ENCODE data around the gene VTI1A.

DNA sequence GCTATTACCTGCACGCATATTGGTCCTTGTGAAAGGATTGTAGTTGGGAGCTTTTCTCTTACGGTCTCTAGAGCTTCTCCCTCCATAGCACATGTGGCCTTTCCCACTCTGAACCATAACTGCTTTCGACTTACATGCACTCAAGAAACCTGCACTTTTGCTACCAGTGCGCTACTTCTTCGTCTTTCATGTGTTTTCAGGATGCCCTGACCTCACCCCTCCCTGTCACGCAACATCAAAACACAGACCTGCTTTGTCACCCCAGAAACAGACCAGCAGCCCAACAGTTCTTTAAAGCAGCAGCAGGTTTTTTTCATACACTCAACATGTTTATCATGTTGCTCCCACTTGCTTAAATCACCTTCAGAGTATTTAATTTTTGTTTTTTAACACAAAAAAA, 259.6 kb downstream of the VTI1A start:
- TF ChIP-seq POLR2A (IDR thresholded peaks at IDR 0.05): no peak
- TF ChIP-seq, protein P1, sequence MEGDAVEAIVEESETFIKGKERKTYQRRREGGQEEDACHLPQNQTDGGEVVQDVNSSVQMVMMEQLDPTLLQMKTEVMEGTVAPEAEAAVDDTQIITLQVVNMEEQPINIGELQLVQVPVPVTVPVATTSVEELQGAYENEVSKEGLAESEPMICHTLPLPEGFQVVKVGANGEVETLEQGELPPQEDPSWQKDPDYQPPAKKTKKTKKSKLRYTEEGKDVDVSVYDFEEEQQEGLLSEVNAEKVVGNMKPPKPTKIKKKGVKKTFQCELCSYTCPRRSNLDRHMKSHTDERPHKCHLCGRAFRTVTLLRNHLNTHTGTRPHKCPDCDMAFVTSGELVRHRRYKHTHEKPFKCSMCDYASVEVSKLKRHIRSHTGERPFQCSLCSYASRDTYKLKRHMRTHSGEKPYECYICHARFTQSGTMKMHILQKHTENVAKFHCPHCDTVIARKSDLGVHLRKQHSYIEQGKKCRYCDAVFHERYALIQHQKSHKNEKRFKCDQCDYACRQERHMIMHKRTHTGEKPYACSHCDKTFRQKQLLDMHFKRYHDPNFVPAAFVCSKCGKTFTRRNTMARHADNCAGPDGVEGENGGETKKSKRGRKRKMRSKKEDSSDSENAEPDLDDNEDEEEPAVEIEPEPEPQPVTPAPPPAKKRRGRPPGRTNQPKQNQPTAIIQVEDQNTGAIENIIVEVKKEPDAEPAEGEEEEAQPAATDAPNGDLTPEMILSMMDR (IDR thresholded peaks at IDR 0.05): no peak

Data from uterus (tissue), 2 donors.